Activated CD8-positive, alpha-beta T cell treated with anti-CD3 and anti-CD28 coated beads, Interleukin-2, amount 10 ng/mL, durations not matched to agents 7 days and 5 days (primary cell): ENCODE measurements around the gene TMEM9. TPM values are rescaled to one million over a fixed set of nuclear protein-coding genes. Genes with fewer than 3 reads are reported as not detected.

ENCODE experiments used
- ATAC-seq: fragments of 150-1000 bp; cut with Tn5 transposase; one replicate; pipeline ENCODE4 v1.10.0; 2021; ENCODE audit warnings: moderate library complexity
- CTCF ChIA-PET: fragments of 350-600 bp; sonication (Branson Sonifier 250); formaldehyde crosslinking; loops from one replicate; lab custom pipeline; 2021; ENCODE audit warnings: antibody characterized with exemption; lab: Charles Lee
- POLR2A ChIA-PET: fragments of 350-600 bp; sonication (Branson Sonifier 250); formaldehyde crosslinking; loops from one replicate; lab custom pipeline; 2021; ENCODE audit warnings: antibody characterized with exemption; lab: Charles Lee
- DNase-seq: peaks from one replicate; pipeline ENCODE4 v3.0.0-alpha.2; 2020
- H3K27ac Mint-ChIP-seq: one replicate; pipeline ENCODE4 v1.8.0; 2021; ENCODE audit warnings: mild to moderate bottlenecking, mixed read lengths
- H3K27me3 Mint-ChIP-seq: one replicate; pipeline ENCODE4 v1.8.0; 2021; ENCODE audit warnings: low read depth, mixed read lengths
- H3K36me3 Mint-ChIP-seq: one replicate; pipeline ENCODE4 v1.8.0; 2021; ENCODE audit warnings: low read depth, mixed read lengths
- H3K4me1 Mint-ChIP-seq: one replicate; pipeline ENCODE4 v1.8.0; 2021; ENCODE audit warnings: low read depth, mixed read lengths
- H3K4me3 Mint-ChIP-seq: one replicate; pipeline ENCODE4 v1.8.0; 2021; ENCODE audit warnings: mild to moderate bottlenecking, mixed read lengths
- H3K9me3 Mint-ChIP-seq: one replicate; pipeline ENCODE4 v1.8.0; 2022; ENCODE audit warnings: mixed read lengths; ENCODE audit not compliant: insufficient read depth
- total RNA-seq, 2 experiments: library from RNA; stranded (reverse); gene quantifications; one replicate each; pipeline ENCODE4 v1.2.3, GENCODE V29; 2021

The TMEM9 gene
- total RNA-seq, 2 experiments from 2014 or later, result 13.6 to 18.9 TPM

DNA sequence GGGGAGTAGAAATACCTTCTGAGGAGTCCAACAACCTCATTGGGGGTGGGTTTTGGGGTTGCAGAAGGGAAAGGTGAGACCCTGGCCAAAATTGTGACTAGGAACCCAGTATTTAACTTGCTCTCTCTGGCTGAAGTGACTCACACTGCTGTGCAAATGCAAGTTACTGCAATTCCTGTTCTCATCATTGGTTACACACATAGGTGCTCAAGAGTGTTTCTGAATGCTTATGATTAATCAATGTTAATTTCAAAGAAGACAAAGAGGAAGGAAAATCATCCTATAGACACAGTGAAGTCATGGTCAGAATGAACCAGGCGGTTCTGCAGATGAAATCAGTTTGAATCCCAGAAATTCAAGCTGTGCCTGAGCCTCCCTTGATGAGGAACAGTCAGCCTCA, 30.4 kb downstream of the TMEM9 start:
- ATAC-seq (no peak), DNase-seq (no peak)
- peaks cover 18% of the 10 kb centered on the region for H3K27me3 Mint-ChIP-seq
- no peak overlapping the region for H3K27ac Mint-ChIP-seq
- H3K36me3 Mint-ChIP-seq, result no peaks in the 10 kb centered on the region
- POLR2A ChIA-PET, result no interaction called here
- peaks cover 4% of the 10 kb centered on the region for H3K4me1 Mint-ChIP-seq
- H3K4me3 Mint-ChIP-seq, result no peak overlapping the region
- no peaks in the 10 kb centered on the region for H3K9me3 Mint-ChIP-seq
- CTCF ChIA-PET, result interaction anchor here (1.1 kb wide), 1 partner anchor 11 kb away, joined by 3 read pairs; the partner anchor contains the start of gene CACNA1S

DNA sequence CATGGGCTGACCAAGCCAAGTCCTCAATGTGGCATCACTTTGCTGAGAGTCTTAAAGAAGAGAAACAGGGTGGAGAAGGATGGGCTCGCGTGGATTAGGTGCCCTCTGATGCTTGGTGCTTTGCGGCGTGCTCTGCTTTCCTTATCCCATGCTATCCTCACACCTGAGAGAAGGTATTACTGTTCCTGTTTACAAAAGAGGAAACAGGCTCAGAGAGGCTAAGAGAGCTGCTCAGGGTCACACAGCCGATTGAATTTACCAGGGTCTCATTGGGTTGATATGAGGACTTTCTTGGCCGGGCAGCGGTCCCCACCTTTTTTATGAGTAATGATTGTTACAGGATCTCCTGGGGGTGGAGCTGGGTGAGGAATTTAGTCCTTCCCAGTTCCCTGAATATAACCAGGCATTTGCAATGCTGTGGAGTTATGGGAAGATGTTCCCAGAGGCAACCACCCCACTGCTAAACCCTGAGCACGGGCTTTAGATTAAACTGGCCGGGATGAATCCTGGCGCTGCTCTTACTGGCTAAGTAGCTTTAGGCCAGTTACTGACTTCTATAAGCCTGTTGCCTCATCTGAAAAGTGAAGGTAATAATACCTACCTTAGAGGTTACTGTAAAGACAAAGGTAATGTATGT, 31.8 kb downstream of the TMEM9 start:
- Mint-ChIP-seq H3K36me3 (no peaks in the 10 kb centered on the region), H3K27ac (no peak overlapping the region), H3K4me1 (peaks cover 4% of the 10 kb centered on the region), H3K4me3 (no peak overlapping the region), H3K27me3 (peaks cover 19% of the 10 kb centered on the region), H3K9me3 (no peaks in the 10 kb centered on the region)
- POLR2A ChIA-PET, result no interaction called here
- no peak for ATAC-seq
- CTCF ChIA-PET, result interaction anchor here (0.7 to 1.3 kb wide), 3 partner anchors 9 to 37 kb away, joined by 3 to 5 read pairs (median 3); partner anchors contain the start of gene CACNA1S
- no peak for DNase-seq

DNA sequence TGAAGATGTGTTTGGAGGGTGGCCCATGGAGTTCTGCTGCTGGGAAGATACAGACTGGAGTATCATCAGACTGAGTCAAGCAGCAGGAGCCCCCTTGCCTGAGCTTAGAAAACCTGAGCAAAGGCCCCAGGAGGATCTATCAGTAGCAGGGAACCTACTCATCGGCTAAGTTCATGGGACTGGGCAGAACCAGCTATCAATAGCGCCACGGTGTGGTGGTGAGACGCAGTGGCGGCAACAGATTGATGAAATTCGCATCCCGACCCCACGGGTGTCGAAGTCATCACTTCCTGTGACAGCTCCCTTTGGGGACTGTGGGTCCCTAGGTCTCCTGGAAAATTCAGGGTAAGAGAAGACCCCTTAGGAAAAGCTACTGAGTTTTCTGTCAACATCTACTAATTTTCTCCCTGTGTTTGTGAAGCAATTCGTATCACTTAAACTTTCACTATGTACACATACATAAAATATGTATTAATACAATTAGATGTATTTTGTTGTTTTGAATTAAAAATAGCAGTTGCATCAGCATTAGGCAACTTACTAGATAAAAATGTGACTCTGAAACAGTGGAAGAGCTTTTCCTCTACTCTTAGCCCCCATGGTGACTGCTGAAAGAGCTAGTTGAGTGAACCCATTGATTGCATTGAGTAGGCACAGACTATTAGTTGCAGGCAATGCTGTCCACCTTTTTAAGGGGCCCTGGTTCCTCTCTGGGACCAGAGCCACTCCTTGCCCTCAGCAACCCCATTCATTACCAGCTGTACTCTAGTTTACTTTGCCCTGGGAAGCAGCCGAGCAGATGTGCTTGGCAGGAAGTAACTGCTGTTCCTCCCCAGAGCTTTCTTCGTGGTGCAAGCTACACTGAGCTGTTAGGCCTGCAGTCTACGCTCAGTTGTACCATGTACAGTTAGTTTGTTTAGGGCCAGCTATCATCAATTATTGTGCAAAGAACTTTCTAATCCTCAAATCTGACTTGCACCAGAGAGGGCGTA, 34.8 kb downstream of the TMEM9 start:
- Mint-ChIP-seq H3K9me3 (no peaks in the 10 kb centered on the region), H3K36me3 (no peaks in the 10 kb centered on the region), H3K4me3 (no peak overlapping the region), H3K27me3 (peaks cover 15% of the 10 kb centered on the region), H3K27ac (no peak overlapping the region), H3K4me1 (peaks cover 7% of the 10 kb centered on the region)
- POLR2A ChIA-PET, result interaction anchor here (1.0 kb wide), 1 partner anchor 100 kb away, joined by 4 read pairs; no protein-coding TSS in a partner anchor
- ATAC-seq, result no peak
- CTCF ChIA-PET, result interaction anchor here (0.7 to 2.5 kb wide), 32 partner anchors 9 to 560 kb away, joined by 3 to 25 read pairs (median 5); partner anchors contain the start of genes KIF21B and TMEM9
- DNase-seq, result peak; percentile 66

DNA sequence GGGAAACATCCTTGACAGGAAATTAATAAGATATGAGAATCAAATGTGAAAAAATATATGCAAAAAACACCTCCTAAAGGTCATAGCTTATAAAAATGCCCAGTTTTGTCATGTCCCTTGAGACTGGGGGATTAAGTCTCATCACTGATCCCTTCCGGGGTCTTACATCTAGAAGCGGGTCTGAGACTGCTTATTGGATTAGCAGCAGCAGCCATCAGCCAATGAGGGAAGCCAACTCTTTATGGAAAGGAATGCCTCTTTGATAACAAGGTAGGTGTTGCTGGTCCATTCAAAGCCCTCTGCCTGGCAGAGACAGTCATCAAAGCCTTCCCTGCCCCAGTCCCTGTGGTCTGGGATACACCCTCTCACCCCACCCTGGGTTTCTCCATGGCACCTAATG, 38.2 kb downstream of the TMEM9 start:
- CTCF ChIA-PET, result interaction anchor here (1.0 to 2.8 kb wide), 6 partner anchors 30 to 494 kb away, joined by 3 to 22 read pairs (median 4); partner anchors contain the start of gene TMEM9

DNA sequence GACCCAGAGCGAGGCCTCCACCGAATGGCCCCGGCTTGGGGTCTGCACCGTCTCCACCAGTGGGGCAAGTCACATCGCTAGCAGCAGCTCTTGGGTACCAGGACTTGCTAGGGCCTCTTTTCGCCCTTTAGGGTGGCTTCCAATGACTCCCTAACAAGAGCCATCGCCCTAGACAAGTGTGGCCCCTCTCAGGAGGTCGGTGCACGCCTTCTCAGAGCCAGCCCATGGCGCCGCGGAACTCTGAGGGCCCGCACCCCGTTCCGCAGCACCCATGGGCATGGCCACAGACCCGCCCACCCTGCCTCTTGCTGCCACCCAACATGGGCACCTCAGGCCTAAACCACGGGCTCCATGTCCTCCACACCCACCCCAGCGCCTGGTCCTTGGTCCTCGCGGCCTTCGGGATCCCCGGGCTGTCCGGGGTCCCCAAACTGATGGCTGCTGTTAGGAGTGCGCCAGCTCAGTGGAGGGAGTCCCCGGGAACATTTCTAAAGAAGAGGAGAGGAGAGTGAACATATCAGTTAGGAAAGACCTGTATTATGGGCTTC, 38.8 kb downstream of the TMEM9 start:
- ChIA-PET POLR2A (no interaction called here), CTCF (interaction anchor here (1.0 to 2.8 kb wide), 4 partner anchors 30 to 230 kb away, joined by 3 to 30 read pairs (median 15); no protein-coding TSS in a partner anchor)
- Mint-ChIP-seq H3K9me3 (no peaks in the 10 kb centered on the region), H3K27me3 (peaks cover 11% of the 10 kb centered on the region), H3K36me3 (no peaks in the 10 kb centered on the region), H3K4me3 (no peak overlapping the region), H3K4me1 (peaks cover 13% of the 10 kb centered on the region), H3K27ac (no peak overlapping the region)
- ATAC-seq, result no peak
- DNase-seq, result no peak

More for the DNA sequence above, 38.2 kb downstream of the TMEM9 start:
- Mint-ChIP-seq H3K27me3 (peaks cover 11% of the 10 kb centered on the region), H3K4me3 (no peak overlapping the region), H3K9me3 (no peaks in the 10 kb centered on the region), H3K36me3 (no peaks in the 10 kb centered on the region), H3K4me1 (peaks cover 13% of the 10 kb centered on the region), H3K27ac (no peak overlapping the region)
- ATAC-seq, result no peak
- DNase-seq, result no peak
- POLR2A ChIA-PET, result no interaction called here

DNA sequence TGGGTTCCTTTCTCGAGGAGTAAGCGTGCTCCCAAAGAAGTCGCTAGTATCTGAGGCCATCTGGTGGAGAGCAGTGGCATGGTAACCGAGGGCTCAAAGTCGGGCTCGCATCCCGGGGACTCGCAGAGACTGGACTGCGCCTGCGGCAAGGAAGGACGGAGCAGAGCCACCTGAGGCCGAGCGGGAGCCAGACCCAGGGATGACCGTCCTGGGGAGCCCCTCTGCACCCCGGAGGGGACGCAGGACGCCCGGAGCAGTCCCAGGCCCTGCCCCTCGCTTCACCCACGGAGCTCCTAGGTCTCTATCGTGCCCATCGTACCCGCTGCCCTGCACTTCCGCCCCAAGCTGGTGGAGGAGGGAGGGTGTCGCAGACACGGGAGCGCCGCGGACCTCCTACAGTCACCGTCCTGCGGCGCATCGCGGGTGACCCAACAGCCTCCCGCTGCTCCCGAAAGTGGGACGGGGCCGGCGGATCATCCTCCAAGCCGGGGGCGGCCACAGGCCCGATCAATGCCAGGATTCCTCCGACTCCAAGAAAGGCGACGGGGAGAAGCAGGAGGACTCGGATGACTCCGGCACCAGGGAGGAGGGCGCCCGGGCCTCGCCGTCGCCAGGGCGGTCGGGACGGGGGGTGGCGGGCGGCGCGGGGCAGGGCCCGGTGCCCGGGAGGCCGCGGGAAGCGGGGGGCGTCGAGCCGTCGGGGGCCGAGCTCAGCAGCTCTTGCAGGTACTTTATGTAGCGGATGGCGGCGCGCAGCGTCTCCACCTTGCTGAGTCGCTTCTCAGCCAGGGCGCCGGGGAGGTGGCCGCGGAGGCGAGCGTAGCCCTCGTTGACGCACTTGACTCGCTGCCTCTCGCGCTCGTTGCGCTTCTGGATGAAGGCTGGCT, 39.8 kb downstream of the TMEM9 start:
- peak overlapping the region; percentile 74 for H3K4me3 Mint-ChIP-seq
- H3K36me3 Mint-ChIP-seq, result no peaks in the 10 kb centered on the region
- DNase-seq (peak; percentile 79), ATAC-seq (peak; percentile 91)
- H3K9me3 Mint-ChIP-seq, result no peaks in the 10 kb centered on the region
- peaks cover 11% of the 10 kb centered on the region for H3K27me3 Mint-ChIP-seq
- peak overlapping the region; percentile 63 for H3K27ac Mint-ChIP-seq
- POLR2A ChIA-PET, result no interaction called here
- CTCF ChIA-PET, result interaction anchor here (0.6 to 2.8 kb wide), 19 partner anchors 12 to 226 kb away, joined by 3 to 30 read pairs (median 4); partner anchors contain the start of gene INAVA
- peaks cover 8% of the 10 kb centered on the region for H3K4me1 Mint-ChIP-seq

DNA sequence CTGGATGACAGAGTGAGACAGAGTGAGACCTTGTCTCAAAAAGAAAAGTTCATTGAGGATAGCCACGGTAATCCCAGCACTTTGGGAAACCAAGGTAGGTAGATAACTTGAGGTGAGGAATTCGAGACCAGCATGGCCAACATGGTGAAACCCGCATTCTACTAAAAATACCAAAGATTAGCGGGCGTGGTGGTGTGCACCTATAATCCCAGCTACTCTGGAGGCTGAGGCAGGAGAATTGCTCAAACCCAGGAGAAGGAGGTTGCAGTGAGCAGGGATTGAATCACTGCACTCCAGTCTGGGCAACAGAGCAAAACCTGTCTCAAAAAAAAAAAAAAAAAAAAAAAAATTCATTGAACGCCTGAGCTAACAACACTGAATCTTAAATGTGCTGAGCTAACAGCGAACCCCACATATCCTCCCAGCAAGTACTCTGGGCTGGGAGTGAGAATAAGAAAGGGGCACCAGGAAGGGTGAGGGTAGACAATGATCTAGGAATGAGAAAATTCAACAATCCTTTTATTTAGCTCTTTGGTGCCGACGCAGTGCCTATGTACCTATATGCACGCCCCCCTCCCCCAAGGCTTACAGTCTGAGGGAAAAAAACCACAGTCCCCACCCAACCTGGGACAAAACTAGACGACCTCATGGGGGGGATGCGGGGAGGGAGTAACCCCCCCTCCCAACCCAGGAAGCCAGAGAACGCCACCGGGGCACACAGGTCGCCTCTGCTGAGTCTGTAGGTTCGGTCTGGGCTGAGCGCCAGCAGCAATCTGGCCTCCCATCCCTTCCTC, 40.6 kb downstream of the TMEM9 start:
- Mint-ChIP-seq H3K4me3 (peak overlapping the region; percentile 74), H3K36me3 (no peaks in the 10 kb centered on the region), H3K27ac (no peak overlapping the region), H3K27me3 (peaks cover 11% of the 10 kb centered on the region), H3K9me3 (no peaks in the 10 kb centered on the region), H3K4me1 (peaks cover 8% of the 10 kb centered on the region)
- CTCF ChIA-PET, result interaction anchor here (0.7 to 2.8 kb wide), 14 partner anchors 10 to 492 kb away, joined by 3 to 30 read pairs (median 4); no protein-coding TSS in a partner anchor
- ATAC-seq, result no peak
- no peak for DNase-seq
- POLR2A ChIA-PET, result interaction anchor here (0.8 kb wide), 1 partner anchor 226 kb away, joined by 3 read pairs; no protein-coding TSS in a partner anchor

DNA sequence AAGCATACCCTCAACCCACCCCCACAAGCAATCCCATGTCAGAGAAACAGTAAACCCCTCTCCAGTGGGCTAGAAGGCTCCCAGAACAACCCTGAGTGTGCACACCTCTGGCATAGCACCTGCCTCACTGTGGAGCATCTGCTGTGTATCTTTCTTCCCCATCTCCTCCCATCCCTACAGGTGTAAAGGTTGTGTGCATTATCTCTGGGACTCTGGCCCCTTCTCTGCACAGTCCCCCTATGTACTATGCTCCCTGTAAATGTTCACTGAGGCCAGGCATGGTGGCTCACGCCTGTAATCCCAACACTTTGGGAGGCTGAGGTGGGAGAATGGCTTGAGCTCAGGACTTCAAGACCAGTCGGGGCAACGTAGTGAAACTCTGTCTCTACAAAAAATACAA, 41.3 kb downstream of the TMEM9 start:
- Mint-ChIP-seq H3K4me3 (no peak overlapping the region), H3K27ac (no peak overlapping the region), H3K36me3 (no peaks in the 10 kb centered on the region), H3K4me1 (peaks cover 8% of the 10 kb centered on the region), H3K9me3 (no peaks in the 10 kb centered on the region), H3K27me3 (peaks cover 11% of the 10 kb centered on the region)
- ChIA-PET CTCF (interaction anchor here (1.1 to 2.8 kb wide), 4 partner anchors 10 to 97 kb away, joined by 3 to 22 read pairs (median 4); no protein-coding TSS in a partner anchor), POLR2A (no interaction called here)
- ATAC-seq, result no peak
- no peak for DNase-seq

DNA sequence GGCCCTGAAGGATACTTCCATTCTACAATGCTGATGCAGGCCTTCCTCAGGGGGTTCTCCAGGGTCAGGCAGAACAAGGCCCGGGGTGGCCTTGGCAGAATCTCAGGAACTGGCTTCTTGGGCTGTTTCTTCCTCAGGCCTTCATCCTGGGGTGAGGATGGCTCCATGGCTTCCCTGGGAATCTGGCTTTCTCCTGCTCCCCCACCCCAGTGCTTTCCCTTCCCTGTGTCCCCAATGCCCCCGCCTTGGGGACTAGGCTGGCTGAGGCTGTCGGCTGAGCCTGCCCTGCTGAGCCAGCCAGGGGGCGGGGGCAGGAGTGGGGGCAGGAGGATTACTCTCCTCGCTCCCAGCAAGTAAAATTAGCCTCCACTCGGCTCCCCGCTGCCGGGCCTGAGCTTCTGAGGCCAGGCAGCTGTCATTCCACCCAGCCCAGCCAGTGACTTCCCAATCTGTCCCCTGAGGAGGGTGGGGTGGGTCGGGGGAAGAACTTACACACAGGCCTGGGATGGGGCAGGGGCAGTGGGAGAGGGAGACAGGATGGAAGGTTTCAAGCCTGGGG, 42.0 kb downstream of the TMEM9 start, which contains the start of gene CACNA1S:
Gene CACNA1S (minus strand): TSS at position 254 of the 559 bp plus-strand sequence. CDS start 87 bp downstream, at position 167.
- POLR2A ChIA-PET, result no interaction called here
- ATAC-seq, result no peak

More for the DNA sequence above, 42.0 kb downstream of the TMEM9 start, which contains the start of gene CACNA1S:
- peaks cover 8% of the 10 kb centered on the region for H3K4me1 Mint-ChIP-seq
- CTCF ChIA-PET, result interaction anchor here (1.0 to 1.7 kb wide), 3 partner anchors 11 to 140 kb away, joined by 3 to 4 read pairs (median 3); no protein-coding TSS in a partner anchor
- H3K27ac Mint-ChIP-seq, result no peak within 1 kb of the TSS
- H3K9me3 Mint-ChIP-seq, result no peaks in the 10 kb centered on the region
- DNase-seq, result no peak
- no peak within 1 kb of the TSS for H3K4me3 Mint-ChIP-seq
- no peaks in the 10 kb centered on the region for H3K36me3 Mint-ChIP-seq
- peaks cover 8% of the 10 kb centered on the region for H3K27me3 Mint-ChIP-seq
